Nephron progenitor cell (in vitro differentiated cells): Measurements from ENCODE around the gene CASP8.
A peak's percentile ranks its signal among the peaks of the same experiment; 100 is the strongest.
"Not testable (repeated sequence)": the region's sequence is repeated elsewhere in the genome, so short reads cannot be mapped to it uniquely, and the experiment has no call there.

Experiments used
- DNase-seq: peaks from one replicate; pipeline ENCODE4 v3.0.0; 2021
- H3K27ac Mint-ChIP-seq: 2 replicates; pipeline ENCODE4 v1.8.0; 2021; ENCODE audit warnings: mild to moderate bottlenecking, moderate library complexity, mixed read lengths
- H3K27me3 Mint-ChIP-seq: 2 replicates; pipeline ENCODE4 v1.8.0; 2021; ENCODE audit warnings: mild to moderate bottlenecking, low read depth, mixed read lengths; ENCODE audit not compliant: poor library complexity
- H3K36me3 Mint-ChIP-seq: 2 replicates; pipeline ENCODE4 v1.8.0; 2021; ENCODE audit warnings: low read depth, mixed read lengths
- H3K4me1 Mint-ChIP-seq: 2 replicates; pipeline ENCODE4 v1.8.0; 2021; ENCODE audit warnings: mixed read lengths
- H3K4me3 Mint-ChIP-seq: 2 replicates; pipeline ENCODE4 v1.8.0; 2021; ENCODE audit warnings: mild to moderate bottlenecking, moderate library complexity, mixed read lengths
- H3K9me3 Mint-ChIP-seq: 2 replicates; pipeline ENCODE4 v1.8.0; 2021; ENCODE audit warnings: mild to moderate bottlenecking, moderate library complexity, mixed read lengths
- TF ChIP-seq, protein P1 (sequence below): fragments of 200-600 bp; sonication (generic); IDR thresholded peaks from 2 replicates; pipeline ENCODE4 v1.5.0; 2021; ENCODE audit warnings: antibody characterized with exemption

CASP8 gene

DNA sequence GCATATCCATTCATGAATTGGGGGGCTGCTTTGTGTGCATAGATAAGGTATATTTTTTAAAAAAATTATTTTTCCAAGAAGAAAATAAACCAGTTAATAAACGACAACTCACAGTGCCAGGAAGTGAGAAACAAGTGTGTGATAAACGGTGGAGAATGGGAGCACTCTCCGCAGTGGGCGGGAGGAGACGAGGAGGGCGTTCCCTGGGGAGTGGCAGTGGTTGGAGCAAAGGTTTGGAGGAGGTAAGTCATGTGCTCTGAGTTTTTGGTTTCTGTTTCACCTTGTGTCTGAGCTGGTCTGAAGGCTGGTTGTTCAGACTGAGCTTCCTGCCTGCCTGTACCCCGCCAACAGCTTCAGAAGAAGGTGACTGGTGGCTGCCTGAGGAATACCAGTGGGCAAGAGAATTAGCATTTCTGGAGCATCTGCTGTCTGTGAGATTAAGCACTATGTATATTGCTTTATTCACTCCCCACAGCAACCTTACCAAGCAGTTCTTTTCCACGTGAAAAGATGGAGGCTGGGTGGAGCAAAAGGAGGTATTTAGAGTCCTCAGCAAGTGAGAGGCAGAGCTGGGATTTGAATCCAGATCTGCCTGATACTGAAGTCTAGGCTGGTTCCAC, 27.0 kb upstream of the CASP8 start:
- Mint-ChIP-seq H3K9me3 (peaks cover 5% of the 10 kb centered on the region), H3K4me1 (no peaks in the 10 kb centered on the region), H3K27me3 (peaks cover 24% of the 10 kb centered on the region), H3K27ac (no peak overlapping the region), H3K4me3 (no peak overlapping the region), H3K36me3 (no peaks in the 10 kb centered on the region)
- no peak for DNase-seq
- TF ChIP-seq, protein P1, sequence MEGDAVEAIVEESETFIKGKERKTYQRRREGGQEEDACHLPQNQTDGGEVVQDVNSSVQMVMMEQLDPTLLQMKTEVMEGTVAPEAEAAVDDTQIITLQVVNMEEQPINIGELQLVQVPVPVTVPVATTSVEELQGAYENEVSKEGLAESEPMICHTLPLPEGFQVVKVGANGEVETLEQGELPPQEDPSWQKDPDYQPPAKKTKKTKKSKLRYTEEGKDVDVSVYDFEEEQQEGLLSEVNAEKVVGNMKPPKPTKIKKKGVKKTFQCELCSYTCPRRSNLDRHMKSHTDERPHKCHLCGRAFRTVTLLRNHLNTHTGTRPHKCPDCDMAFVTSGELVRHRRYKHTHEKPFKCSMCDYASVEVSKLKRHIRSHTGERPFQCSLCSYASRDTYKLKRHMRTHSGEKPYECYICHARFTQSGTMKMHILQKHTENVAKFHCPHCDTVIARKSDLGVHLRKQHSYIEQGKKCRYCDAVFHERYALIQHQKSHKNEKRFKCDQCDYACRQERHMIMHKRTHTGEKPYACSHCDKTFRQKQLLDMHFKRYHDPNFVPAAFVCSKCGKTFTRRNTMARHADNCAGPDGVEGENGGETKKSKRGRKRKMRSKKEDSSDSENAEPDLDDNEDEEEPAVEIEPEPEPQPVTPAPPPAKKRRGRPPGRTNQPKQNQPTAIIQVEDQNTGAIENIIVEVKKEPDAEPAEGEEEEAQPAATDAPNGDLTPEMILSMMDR = no peak

DNA sequence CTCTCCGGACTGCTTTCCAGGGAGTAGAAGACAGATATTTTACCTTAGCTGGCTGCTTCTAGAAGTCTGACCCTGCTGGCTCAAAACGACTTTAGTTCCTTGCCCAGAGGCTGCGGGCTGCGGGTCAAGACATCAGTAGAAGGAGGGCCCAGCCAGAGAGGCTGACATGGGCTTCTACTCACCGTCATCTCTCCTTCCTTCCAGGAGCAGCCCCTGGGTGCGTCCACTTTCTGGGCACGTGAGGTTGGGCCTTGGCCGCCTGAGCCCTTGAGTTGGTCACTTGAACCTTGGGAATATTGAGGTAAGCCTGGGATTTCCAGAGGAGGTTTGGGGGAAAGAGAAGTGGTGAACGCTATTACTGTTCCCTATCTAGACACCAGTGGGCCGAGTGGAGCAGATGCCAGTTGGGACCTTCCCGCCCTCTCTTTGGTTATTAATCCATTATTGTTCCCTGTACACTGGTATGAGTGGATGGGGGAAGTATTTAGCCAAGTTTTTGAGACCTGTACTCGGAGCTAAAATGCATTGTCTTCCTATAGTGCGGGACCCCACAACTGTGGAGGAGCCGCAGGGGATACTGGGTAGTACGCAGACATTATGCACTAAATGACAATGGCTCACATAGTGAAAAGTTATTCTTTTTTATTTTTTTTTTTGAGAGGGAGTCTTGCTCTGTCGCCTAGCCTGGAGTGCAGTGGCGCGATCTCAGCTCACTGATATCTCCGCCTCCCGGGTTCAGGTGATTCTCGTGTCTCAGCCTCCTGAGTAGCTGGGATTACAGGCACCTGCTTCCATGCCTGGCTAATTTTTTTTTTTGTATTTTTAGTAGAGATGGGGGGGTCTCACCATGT, 26.3 kb upstream of the CASP8 start:
- Mint-ChIP-seq H3K4me1 (no peaks in the 10 kb centered on the region), H3K4me3 (no peak overlapping the region), H3K9me3 (peaks cover 5% of the 10 kb centered on the region), H3K27me3 (peaks cover 20% of the 10 kb centered on the region), H3K36me3 (no peaks in the 10 kb centered on the region), H3K27ac (no peak overlapping the region)
- TF ChIP-seq, protein P1 = no peak
- no peak for DNase-seq

DNA sequence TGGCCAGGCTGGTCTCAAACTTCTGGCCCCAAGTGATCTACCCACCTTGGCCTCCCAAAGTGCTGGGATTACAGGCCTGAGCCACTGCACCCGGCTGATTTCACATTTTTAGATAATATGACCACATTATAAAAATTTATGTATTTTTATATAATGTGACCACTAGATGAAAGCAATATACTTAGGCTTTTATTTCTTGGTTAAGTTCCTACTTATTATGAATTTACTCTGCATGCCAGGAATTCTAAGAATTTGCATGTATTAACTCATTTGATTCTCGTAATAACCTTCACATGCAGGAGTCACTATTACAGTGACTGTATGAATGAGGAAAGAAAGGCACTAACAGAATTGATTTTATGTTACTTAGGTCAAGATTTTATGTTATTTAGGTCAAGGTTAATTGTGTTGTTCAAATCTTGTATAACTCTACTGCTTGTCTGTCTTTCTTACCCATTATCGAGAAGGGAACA, 25.6 kb upstream of the CASP8 start:
- Mint-ChIP-seq H3K9me3 (peaks cover 9% of the 10 kb centered on the region), H3K36me3 (no peaks in the 10 kb centered on the region), H3K27ac (no peak overlapping the region), H3K4me1 (no peaks in the 10 kb centered on the region), H3K27me3 (peaks cover 17% of the 10 kb centered on the region), H3K4me3 (no peak overlapping the region)
- DNase-seq = no peak
- TF ChIP-seq, protein P1 = no peak

DNA sequence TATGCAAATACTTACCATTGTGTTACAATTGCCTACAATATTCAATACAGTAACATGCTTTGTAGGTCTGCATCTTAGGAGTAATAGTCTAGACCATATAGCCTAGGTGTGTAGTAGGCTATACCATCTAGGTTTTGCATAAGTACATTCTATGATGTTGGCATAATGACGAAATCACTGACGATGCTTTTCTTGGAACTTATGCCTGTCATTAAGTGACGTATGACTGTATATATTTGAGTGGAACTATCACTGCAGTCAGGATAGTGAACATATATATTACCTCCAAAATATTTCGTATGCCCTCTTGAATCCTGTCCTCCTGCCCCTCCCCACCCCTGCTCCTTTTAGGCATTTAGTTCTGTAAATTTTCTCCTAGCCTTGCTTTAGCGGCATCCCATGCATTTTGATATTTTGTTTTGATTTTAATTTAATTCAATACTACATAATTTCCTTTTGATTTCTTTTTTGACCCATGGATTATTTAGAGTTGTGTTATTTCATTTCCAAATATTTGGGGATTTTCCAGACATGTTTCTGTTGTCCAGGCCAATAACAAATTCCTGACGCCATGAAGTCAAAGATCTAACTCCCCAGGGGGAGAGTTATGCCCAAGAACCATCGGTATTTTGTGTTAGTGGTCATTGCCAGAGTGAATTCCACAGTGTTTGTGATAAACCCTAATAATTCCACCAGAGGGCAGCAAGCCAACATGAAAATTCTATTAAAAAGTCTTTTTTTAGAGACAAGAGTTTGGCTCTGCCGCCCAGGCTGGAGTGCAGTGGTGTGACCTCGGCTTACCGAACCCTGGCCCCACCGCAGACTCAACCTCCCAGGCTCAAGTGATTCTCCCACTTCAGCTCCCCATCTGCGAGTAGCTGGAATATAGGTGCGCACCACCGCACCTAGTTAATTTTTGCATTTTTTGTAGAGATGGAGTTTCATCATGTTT, 24.2 kb upstream of the CASP8 start:
- Mint-ChIP-seq H3K27ac (no peak overlapping the region), H3K4me3 (no peak overlapping the region), H3K27me3 (peaks cover 10% of the 10 kb centered on the region), H3K9me3 (peaks cover 21% of the 10 kb centered on the region), H3K36me3 (no peaks in the 10 kb centered on the region), H3K4me1 (no peaks in the 10 kb centered on the region)
- peak; percentile 42 for DNase-seq
- TF ChIP-seq, protein P1 = peak; percentile 60

DNA sequence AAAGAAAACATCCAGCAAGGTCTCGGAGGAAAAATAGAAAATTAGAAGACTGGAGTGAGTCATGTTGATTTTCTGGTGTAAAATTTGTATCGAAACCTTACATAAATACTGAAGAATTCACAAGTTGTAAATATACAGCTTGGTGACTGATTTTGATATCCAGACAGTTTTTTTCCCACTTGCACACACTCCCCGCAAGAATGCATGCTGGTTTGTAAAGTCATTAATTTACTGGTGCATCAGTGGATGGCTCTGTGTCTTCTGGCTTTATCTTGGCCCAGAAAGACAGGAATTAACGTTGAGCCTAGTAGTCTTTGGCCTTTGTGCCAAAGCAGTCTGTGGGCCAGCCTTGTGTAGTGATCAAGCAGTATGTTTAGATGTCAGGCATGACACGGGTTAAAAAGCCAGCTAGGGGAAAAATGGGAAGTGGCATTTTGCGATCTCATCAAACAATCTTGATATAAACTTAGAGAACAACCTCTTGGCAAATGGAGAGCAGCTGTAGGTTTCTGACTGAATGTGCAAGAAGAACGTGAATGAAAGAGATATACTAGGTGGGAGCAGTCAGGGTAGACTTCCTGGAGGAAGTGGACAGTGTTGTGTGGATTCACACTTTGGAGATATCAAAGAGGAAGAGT, 22.7 kb upstream of the CASP8 start:
- Mint-ChIP-seq H3K4me1 (no peaks in the 10 kb centered on the region), H3K9me3 (peaks cover 29% of the 10 kb centered on the region), H3K27me3 (peaks cover 10% of the 10 kb centered on the region), H3K36me3 (no peaks in the 10 kb centered on the region), H3K27ac (no peak overlapping the region), H3K4me3 (no peak overlapping the region)
- TF ChIP-seq, protein P1 = no peak
- no peak for DNase-seq

DNA sequence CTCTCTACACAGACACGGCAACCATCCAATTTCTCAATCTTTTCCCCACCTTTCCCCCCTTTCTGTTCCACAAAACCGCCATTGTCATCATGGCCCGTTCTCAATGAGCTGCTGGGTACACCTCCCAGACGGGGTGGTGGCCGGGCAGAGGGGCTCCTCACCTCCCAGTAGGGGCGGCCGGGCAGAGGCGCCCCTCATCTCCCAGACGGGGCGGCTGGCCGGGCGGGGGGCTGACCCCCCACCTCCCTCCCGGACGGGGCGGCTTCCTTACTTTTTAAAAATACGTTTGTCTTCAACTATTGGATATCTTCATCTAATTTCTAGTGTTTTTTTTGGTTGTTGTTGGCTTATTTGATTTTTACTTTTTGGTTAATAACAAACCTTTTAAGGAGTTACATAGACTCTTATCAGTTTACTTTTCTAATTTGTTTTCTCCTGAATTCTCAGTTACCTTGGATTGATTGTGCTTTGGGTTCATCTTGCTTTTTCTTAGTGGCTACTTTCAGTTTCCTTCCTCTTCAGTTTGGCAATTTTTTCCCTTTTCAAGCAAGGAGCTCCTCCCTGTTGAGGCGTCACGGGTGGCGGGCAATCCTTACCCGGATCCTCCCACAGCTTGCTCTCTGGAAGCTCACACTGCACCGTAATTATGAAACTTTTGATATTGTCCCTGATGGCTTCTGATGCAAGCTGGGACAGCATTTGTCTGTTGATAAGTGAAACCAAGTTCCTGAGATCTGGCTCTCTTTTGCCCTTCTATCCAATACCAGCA, 21.0 kb upstream of the CASP8 start:
- not testable (repeated sequence) for H3K27ac Mint-ChIP-seq, H3K36me3 Mint-ChIP-seq, DNase-seq, H3K4me1 Mint-ChIP-seq, H3K4me3 Mint-ChIP-seq
- Mint-ChIP-seq H3K9me3 (peaks cover 29% of the 10 kb centered on the region), H3K27me3 (peaks cover 10% of the 10 kb centered on the region)
